ENCODE results near the gene LRPPRC.

- TF ChIP-seq GATA2 (IDR thresholded peaks at IDR 0.05; ENCODE audit: low read depth, low read length) (no peak), GATA3 (IDR thresholded peaks at IDR 0.05; ENCODE audit: low read depth, low read length) (no peak)
These were observed 108.6 kb downstream of the LRPPRC start for GRCh38 chr2:43887176-43887575.

Measured in SH-SY5Y (cell line).